Nephron progenitor cell (in vitro differentiated cells): Measurements from ENCODE around the gene EBLN2.

Source experiments
- DNase-seq: peaks from one replicate; pipeline ENCODE4 v3.0.0; 2021
- H3K27ac Mint-ChIP-seq: 2 replicates; pipeline ENCODE4 v1.8.0; 2021; ENCODE audit warnings: mild to moderate bottlenecking, moderate library complexity, mixed read lengths
- H3K27me3 Mint-ChIP-seq: 2 replicates; pipeline ENCODE4 v1.8.0; 2021; ENCODE audit warnings: mild to moderate bottlenecking, low read depth, mixed read lengths; ENCODE audit not compliant: poor library complexity
- H3K36me3 Mint-ChIP-seq: 2 replicates; pipeline ENCODE4 v1.8.0; 2021; ENCODE audit warnings: low read depth, mixed read lengths
- H3K4me1 Mint-ChIP-seq: 2 replicates; pipeline ENCODE4 v1.8.0; 2021; ENCODE audit warnings: mixed read lengths
- H3K4me3 Mint-ChIP-seq: 2 replicates; pipeline ENCODE4 v1.8.0; 2021; ENCODE audit warnings: mild to moderate bottlenecking, moderate library complexity, mixed read lengths
- H3K9me3 Mint-ChIP-seq: 2 replicates; pipeline ENCODE4 v1.8.0; 2021; ENCODE audit warnings: mild to moderate bottlenecking, moderate library complexity, mixed read lengths
- TF ChIP-seq, protein P1 (sequence below): fragments of 200-600 bp; sonication (generic); IDR thresholded peaks from 2 replicates; pipeline ENCODE4 v1.5.0; 2021; ENCODE audit warnings: antibody characterized with exemption

The EBLN2 gene

DNA sequence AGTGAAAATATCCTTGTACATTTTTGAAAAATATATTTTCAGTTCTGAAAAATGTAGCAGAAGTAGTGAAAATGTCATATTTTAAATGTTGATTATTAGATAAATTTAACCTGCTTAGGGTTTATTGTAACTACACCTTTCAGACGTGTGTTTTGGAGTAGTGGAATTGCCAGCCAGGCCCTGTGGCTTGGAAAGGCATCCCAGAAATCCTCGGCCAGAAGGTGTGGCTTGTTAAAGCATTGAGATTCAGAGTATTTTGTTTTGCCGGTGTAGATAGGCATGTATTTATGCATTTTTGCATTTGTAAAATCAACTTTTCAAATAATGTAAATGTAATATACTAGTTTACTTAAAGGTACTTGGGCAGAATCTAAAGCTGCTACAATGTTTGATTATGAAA is 7.0 kb downstream of the EBLN2 start:
- Mint-ChIP-seq H3K4me1 (peaks cover 21% of the 10 kb centered on the region), H3K27ac (no peak overlapping the region), H3K36me3 (peaks cover 16% of the 10 kb centered on the region), H3K4me3 (no peak overlapping the region), H3K27me3 (no peaks in the 10 kb centered on the region), H3K9me3 (no peaks in the 10 kb centered on the region)
- TF ChIP-seq, protein P1, sequence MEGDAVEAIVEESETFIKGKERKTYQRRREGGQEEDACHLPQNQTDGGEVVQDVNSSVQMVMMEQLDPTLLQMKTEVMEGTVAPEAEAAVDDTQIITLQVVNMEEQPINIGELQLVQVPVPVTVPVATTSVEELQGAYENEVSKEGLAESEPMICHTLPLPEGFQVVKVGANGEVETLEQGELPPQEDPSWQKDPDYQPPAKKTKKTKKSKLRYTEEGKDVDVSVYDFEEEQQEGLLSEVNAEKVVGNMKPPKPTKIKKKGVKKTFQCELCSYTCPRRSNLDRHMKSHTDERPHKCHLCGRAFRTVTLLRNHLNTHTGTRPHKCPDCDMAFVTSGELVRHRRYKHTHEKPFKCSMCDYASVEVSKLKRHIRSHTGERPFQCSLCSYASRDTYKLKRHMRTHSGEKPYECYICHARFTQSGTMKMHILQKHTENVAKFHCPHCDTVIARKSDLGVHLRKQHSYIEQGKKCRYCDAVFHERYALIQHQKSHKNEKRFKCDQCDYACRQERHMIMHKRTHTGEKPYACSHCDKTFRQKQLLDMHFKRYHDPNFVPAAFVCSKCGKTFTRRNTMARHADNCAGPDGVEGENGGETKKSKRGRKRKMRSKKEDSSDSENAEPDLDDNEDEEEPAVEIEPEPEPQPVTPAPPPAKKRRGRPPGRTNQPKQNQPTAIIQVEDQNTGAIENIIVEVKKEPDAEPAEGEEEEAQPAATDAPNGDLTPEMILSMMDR, result no peak
- DNase-seq, result no peak

- TF ChIP-seq, protein P1, result no peak
- peak overlapping the region; percentile 42 for H3K27ac Mint-ChIP-seq
- H3K4me1 Mint-ChIP-seq, result peaks cover 24% of the 10 kb centered on the region
Measured at GRCh38 chr3:73069187-73069586, 7.7 kb downstream of the EBLN2 start.

GRCh38 chr3:73069775-73070444 is 8.5 kb downstream of the EBLN2 start:
- Mint-ChIP-seq H3K27me3 (no peaks in the 10 kb centered on the region), H3K36me3 (peaks cover 7% of the 10 kb centered on the region), H3K4me1 (peaks cover 31% of the 10 kb centered on the region), H3K4me3 (no peak overlapping the region), H3K9me3 (no peaks in the 10 kb centered on the region), H3K27ac (no peak overlapping the region)
- TF ChIP-seq, protein P1, result no peak
- DNase-seq, result no peak

More at GRCh38 chr3:73069187-73069586, 7.7 kb downstream of the EBLN2 start:
- H3K9me3 Mint-ChIP-seq, result no peaks in the 10 kb centered on the region
- no peak overlapping the region for H3K4me3 Mint-ChIP-seq
- DNase-seq, result no peak
- H3K27me3 Mint-ChIP-seq, result no peaks in the 10 kb centered on the region
- peaks cover 14% of the 10 kb centered on the region for H3K36me3 Mint-ChIP-seq

- Mint-ChIP-seq H3K36me3 (no peaks in the 10 kb centered on the region), H3K9me3 (no peaks in the 10 kb centered on the region), H3K27me3 (no peaks in the 10 kb centered on the region), H3K4me1 (peaks cover 33% of the 10 kb centered on the region), H3K4me3 (no peak overlapping the region), H3K27ac (peak overlapping the region; percentile 74)
- TF ChIP-seq, protein P1, result no peak
- no peak for DNase-seq
Measured at GRCh38 chr3:73070675-73071575, 9.5 kb downstream of the EBLN2 start.

DNA sequence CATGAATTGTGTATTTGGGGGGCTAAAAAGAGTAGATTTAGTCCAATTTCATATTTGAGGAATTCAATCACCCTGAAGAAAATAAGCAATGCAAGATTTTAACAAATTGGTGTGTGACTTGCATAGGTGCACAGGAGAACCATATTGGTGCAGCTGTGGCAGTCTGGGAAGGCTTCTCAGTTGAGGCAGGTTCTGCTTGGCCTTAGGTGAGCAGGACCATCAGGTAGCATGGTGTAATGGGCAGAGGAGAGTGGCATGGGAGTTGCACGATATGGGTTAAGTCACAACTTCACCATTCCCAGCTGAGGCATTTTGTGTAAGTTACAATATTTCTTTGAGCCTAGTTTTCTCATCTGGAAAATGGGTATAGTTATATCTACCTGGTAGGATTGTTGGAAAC is 10.5 kb downstream of the EBLN2 start:
- Mint-ChIP-seq H3K4me3 (no peak overlapping the region), H3K36me3 (no peaks in the 10 kb centered on the region), H3K27ac (no peak overlapping the region), H3K9me3 (no peaks in the 10 kb centered on the region), H3K4me1 (peaks cover 33% of the 10 kb centered on the region), H3K27me3 (no peaks in the 10 kb centered on the region)
- no peak for DNase-seq
- TF ChIP-seq, protein P1, result no peak
